Bronchus fibroblast of lung (primary cell): ENCODE results near the gene CNGA1. TPM values are rescaled to one million over a fixed set of nuclear protein-coding genes. Genes with fewer than 3 reads are reported as not detected.

Experiments
- total RNA-seq: library from RNA; depleted of rRNA; stranded (reverse); fragments of >200 nt; gene quantifications from 2 replicates; pipeline ENCODE4 v1.2.3, GENCODE V29; 2015

The CNGA1 gene
- under 0.01 TPM in 1 of 2 replicates, not detected in the other for total RNA-seq

DNA sequence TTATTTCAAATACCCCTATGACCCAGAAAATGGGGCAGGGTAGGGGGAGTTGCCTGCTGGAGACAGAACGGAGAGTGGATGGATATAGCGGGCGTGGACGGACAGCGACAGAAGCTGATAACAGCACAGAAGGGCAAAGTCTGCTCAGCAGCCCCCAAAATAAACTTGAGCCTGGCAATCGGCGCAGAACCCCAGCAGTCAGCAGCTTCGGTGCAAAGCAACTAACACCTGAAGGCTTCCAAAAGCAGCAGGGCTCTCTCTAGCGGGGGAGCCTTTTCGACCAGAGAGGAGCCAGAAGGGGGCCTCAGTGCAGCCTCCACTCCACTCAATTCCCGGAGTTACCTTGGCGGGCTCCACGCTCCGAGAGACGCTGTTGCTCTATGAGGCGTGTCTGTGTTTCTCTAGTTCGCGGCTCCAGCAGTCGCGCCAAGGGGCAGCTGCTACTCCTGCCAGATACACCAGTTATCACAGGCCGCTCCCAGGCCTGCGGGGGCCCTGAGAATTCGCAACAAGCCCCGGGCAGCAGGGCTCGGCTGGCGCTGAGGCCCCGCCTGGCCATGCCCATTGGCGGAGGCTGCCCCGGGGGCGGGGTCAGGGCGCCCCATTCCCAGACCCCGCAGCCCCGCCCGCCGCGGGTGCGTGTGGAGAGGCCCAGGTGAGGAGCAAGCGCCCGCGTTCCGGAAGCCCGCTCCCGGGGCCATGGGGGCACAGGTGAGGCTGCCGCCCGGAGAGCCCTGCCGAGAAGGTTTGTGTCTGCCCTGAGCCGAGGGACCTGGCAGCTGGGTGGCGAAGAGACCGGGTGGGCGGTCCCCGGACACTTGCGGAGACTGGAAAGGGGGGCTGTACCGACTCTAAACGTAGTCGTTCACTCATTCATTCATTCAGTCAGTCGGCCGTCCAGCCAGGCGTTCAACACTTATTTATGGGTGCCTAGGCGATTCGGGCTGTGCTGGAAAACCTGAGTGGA, at the start of gene CNGA1, which contains the start of gene NIPAL1:
Gene CNGA1, minus strand, starts transcription at position 541 of the 967 bp plus-strand sequence. CDS start 63,992 bp downstream, outside the sequence.
Gene NIPAL1, plus strand, starts transcription at position 632 of the 967 bp plus-strand sequence. Its CDS starts 68 bp downstream, at position 700.

DNA sequence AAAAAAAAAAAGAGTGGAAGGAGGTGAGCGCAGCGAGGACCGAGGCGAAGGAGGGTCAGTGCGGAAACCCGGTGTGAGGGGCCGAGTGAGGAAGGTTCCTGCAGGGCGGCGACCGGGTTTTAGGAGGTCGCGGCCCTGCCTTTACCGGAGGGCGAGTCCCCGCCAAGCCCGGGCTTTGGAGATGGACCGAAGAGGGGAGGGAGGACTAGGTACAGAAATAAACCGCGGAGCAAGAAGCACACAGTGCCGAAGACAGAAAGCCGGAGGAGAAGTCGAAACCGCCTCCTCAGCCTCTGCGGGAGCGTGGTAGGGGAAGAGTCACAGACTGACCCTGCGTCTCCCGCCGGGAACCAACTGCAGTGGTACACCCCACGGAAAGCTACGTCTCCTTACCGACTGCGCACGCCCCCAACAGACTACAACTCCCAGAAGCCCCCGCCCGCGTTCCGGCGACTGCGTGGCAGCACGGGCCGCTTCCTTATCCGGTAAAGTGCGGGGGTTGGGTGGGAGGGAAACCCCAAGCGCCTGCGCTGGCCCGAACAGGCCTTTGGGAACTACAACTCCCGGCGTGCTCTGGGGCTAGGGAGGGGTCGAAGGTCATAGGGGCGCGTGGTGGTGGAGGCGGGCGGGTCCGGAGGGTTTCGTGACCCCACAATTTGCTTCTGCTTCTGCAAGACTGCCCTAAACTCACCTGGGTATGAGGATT, 102.1 kb downstream of the CNGA1 start, which contains the start of gene NFXL1:
Gene NFXL1, minus strand, starts transcription at position 364 of the 706 bp plus-strand sequence. CDS start 380 bp downstream, outside the sequence.

Other genes starting within 250 kb of the CNGA1 start
- 1.9 and 2.4 TPM in 2 replicates for gene CORIN, start 178.6 kb downstream of the CNGA1 start, total RNA-seq
- 5.6 and 6.4 TPM in 2 replicates for gene NFXL1, start 102.1 kb downstream of the CNGA1 start, total RNA-seq
- under 0.01 and 0.50 TPM in 2 replicates for gene NIPAL1, start 91 bp upstream of the CNGA1 start, total RNA-seq
- gene TXK, start 117.6 kb upstream of the CNGA1 start, total RNA-seq = not detected in 2 replicates